Ureter (tissue), 1 donor: ENCODE measurements around the gene FAM193B. TPM values are rescaled to one million over a fixed set of nuclear protein-coding genes. Genes with fewer than 3 reads are reported as not detected.

Experiments
- DNase-seq: peaks from one replicate; pipeline ENCODE4 v3.0.0-alpha.2; 2020; ENCODE audit warnings: low spot score
- total RNA-seq: library from RNA; stranded (reverse); gene quantifications from one replicate; pipeline ENCODE4 v1.2.4, GENCODE V29; 2023
- donor health status: DM: yes; HTN: yes; CAD: no.

The FAM193B gene
- total RNA-seq, 1 donor from 2014 or later = 76.0 TPM

DNA sequence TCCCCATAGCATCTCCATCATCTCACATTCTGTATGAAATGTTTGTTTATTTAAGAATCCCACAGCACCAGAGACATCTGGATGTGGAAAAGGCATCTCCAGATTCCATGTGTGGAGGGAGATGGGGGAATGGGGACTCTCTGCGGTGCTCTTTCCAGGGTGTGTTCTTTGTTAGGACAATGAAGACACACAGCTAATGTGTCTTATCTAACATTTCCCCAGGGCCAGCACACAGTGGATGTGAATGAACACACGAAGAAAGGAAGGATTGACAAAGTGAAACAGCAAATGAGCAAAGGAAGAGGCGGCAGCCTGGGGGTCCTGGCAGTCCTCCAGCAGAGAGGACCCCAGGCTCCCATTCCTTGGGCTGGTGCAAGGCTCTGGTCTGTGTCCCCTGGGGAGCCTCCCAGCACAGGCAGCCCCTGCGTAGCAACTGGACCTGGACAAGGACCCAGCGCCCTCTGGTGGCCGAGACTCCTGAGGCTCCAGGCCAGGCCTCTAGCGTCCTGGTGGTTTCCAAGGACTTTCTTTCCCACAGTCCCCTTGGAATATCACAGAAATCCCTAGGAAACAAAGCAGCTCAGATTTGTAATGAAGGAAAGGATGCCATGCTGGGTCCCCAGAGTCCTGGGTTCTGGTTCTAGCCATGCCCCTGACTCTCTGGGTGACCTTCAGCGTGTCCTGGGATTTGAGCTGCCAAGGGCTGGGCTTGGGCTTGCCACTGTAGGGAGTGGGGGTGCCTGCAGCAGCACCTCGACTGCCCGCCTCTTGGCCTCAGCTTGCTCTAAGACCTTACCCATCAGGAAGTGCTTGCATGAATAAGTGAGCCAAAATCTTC lies 53.5 kb downstream of the FAM193B start:
- DNase-seq = peak; percentile 90

DNA sequence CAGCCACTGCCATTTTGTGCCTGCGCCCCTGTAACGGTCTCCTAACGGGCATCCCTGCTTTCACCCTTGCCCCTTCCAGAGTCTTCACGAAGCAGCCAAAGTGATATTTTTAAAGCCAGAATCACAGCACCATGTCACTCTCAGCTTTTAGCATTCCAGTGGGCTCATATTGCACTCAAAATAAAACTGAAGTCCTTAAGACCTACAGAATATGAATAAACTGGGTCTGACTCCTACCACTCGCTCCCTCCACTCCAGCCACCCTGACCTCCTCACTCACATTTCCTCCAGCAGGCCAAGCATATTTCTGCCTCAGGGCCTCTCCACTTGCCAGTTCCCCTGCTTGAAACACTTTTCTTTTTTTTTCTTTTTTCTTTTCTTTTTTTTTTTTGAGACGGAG lies 54.5 kb downstream of the FAM193B start:
- no peak for DNase-seq

DNA sequence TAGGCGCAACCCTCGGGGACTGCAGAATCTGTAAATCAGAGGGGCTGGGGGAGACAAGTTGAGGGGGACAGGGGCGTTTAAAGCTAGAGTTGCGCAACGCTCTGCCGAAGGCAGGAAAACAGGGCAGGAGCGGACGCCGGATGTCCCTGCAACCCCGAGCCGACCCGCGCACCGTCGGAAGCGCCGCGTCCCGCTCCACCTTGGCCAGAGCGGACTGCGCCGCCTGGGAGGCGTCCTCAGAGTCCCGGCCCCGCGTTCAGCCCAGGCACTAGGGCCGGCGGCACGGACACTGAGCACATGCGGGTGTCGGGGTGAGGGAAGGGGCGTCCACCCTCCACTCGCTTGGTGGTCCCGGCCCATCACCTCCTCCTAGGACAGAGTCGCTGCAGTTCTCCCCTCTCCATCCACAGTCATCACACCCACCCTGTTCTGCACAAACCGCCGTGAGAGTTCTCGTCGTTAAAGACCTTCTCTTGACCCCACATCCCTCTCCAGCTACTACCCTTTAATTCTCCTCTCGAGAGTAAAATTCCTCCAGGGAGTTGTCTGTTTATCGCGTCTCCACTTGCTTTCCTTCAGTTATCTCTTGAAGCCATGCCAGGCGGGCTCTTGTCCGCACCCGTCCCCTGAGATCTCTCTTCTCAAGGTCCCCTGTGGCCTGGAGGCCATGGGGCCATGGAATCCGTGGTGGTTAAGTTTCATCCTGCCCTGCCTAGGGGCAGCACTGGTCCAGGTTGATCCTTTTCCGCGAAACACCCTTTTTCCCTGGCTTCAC lies 56.2 kb downstream of the FAM193B start:
- no peak for DNase-seq

DNA sequence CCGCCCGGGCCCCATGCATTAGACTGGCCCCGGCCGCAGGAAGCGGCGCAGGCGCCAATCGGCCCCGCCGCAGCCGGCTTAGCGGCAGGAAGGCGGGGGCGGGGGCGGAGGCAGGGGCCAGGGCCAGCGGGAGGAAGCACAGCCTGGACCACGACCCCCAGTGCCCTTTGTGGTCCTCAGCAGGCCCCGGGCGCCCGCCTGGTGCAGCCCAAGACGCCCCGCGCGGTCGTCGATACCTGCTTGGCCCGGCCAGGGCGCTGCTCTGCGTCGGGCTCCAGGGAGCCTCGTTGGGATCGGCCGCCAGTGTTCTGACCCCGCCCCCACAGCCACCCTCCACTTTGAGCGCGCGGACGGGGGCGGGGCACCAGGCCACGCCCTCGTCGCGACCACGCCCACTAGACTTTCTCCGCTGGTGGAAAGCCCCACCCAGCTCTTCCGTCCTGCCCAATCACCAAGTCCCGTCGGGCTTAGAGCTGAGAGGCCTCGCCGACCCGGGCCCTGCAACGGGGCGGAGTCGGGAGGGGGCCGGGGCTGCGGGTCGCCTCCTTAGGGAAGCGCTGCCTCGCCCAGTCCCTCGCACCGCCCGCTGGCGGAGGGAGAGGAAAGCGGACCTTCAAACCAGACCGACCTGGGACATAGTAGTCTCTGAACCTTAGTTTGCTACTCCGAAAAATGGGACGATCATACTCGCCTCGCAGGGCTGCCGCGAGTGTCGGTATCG lies 56.9 kb downstream of the FAM193B start, which contains the start of gene PDLIM7:
PDLIM7 (minus strand) TSS at position 313 of the 721 bp plus-strand sequence. CDS start 1,092 bp downstream, outside the sequence.
- DNase-seq = peak; percentile 96

DNA sequence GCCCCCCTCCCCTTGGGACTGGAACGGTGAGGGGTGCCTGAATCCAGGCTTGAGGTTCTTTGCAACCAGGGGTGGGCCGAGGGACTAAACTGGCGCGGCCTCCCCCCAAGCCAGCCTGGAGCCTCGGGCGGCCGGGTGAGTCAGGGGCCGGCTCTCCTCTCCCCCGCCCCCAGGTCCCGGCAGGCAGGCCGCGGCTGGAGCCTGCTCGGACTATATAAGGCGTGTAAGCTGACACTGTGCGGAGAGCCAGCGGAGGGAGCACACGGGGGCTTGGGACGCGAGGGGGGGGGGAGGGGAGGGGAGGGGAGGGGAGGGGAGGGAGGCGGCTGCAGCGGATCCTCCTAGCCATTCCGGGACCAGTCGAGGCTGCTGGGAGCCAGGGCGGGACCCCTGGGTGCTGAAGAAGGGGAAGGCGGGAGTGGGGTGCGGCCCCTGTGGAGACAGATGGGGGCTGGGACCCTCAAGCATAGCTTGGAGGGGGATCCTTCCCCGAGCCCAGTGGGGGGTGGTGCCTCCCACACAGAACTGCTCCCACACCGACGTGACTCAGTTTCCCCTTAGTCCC lies 57.6 kb downstream of the FAM193B start:
- DNase-seq = peak; percentile 86

DNA sequence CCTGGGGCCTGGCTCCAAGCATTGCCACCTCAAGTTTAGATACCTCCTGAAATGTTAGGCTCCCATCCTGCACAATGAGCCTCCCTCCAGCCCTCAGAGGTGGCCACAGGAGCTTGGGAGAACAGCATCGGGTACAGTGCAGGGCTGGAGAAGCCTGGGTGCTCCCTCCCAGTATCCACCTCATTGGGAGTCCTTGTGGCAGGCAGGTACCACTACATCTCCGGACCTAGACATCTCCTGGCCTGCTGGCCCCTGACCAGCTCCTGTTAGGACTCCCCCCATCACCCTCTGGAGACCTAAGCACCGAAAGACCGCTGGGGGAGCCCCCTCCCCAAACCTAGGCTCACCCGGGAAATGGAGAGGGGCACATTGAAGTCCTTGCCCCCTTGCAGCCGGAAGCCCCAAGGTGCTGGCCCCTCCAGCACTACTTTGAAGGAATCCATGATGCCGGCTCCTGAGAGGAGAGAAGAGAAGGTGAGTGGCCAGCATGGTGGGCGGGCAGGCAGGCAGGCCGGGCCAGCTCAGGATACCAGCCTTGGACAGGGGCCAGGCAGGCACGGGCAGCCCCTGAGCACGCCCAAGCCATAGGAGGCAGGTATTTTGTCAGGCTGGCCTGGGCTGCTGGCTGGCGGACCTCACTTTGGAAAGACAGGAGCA lies 58.2 kb downstream of the FAM193B start:
- DNase-seq = no peak

DNA sequence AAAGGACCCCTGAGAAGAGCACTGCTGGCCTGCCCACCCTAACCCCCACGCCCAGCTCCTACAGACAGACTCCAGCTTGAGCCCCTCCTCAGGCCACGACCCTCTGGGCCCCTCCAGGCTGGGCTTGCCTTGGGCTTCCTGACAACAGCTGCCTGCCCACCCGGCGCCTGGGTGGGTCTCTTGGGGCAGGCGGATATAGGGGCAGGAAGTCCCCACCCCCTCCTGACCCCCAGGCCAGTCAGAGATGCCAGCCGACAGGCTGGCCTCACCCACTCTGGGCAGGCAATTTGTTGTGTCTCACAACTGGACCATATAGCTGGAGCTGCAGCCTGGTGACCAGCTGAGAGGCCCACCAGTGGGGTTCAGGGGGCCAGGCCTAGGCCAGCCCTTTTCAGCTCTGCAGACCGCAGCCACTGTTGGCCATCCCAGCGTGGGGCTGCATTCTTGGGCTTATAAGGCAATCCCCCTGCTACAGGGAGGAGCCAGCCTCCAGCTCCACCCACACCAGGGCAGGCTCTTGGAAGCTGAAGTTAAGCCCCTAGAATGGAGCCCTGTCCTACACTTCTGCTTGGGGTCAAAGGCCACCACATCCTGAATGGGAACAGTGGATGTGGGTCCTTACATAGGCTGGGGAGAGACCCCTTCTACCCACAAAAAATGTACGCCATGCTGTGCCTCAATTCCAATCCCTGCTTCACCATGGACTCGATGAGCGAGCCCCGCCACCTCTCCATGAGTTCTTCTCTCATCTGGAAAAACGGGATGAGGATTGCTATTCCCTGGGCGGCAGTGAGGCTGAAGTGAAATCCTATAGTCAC lies 58.9 kb downstream of the FAM193B start:
- peak; percentile 81 for DNase-seq

DNA sequence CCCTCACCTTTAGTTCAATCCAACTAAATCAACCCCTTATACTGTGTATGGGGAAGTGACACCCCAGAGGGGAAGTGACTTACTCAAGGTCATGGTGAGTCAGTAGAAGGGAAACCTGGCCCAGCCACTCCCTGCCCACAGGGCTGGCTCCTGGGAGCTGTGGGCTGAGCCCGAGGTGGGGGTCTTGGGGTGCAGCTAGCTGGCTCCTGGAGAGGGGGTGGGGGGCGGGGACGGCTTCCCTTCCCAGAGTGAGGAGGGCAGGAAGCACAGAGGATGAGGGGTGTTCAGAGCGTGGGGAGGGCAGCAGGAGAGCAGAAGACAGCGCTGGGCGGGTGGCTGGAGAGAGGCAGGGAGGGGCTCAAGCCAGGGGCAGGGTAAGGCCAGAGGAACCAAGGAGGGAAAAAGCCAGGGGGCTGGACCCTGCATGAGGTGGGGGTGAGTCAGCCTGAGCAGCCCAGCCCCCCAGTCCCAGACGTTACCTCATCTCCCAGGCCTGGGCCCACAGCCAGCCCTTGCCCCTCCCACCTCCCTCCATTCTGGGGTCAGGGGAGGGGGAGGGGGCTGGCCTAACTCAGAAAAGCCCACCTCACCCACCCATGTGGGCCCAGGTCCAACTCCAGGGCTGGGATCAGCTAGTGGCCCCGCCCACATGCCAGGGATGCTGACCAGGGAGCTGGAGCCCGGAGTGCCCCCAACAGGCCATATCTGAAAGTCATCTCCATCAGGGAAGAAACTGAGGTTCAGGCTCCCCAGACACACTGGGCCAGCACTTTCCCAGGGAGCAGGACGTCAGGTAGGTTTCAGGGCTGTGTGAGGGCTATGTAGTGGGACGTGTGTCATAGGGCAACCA lies 59.8 kb downstream of the FAM193B start:
- DNase-seq = peak; percentile 81

DNA sequence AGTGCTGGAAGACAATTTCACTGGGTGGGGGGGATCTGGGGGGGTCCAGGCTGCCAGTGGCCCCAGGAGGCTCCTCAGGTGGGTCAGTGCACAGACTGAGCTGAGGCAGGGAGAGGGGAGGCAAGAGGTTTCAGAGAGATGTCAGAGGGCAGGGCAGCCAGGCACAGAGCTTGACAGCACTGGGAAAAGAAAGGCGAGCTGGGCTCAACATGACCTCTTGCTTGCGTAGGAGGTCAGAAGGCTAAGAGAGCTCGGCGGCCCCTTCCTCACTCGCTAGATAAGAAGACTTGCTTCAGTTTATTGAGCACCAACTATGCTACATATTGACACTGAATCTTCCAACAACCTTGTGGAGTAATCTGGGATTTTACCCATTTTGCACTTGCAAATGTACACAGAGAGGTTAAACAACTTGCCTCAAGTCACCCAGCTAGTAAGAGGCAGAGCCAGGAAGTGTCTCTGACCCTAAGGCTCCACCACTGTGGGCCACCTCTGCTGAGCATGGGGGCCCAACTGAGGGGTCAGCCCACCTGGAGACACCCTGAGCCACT lies 60.5 kb downstream of the FAM193B start:
- DNase-seq = no peak

DNA sequence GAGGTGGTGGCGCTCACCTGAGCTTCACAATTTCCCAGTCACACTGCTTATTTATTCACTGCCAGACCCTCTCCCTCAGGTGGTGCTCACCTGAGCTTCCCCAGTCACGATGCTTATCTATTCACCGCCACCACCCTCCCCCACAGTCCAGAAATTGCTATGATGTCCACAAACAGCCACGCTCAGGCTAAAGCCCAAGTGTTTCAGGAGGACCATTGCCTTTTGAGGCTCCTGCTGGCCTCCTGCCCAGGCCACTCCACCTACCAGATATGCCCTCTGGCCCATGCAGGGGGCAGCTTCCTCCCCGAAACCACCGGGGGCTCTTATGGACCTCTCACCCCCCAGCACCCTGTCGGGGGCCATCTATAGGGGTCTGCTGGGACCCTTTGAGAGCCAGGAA lies 61.5 kb downstream of the FAM193B start:
- no peak for DNase-seq

DNA sequence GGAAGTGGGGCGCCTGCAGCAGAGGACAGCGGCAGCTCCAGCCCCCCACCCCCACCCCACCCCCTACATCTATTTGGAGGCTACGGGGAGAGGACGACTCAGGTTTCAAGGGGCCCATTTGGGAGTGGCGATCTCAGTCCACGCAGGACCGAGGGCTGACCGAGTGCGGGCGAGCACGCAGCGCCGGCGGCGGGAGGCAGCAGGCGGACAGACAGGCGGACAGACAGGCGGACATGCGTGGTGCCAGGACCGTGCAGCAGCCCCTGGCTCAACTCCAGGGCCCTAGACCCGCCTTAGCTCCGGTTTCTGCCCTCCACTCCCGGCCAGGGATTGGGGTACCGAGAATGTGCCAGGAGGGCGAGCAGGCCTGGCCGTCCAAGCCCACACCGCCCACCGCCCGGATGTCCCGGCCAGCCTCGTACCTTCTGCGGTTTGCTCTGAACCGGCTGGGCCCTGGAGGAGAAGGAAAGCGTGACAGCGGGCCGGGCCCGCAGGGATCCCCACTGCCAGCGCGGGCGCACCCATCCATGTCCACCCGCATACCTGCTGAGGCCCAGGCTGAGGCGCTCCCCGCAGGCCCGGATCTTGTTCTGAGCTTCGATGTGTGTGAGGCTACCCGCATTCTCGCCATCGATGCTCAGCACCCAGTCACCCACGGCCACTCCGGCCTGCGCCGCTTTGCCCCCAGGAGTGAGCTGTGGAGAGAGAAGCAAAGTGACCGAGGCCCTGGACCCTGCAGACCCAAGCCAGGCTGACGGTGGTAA lies 62.2 kb downstream of the FAM193B start:
- no peak for DNase-seq

DNA sequence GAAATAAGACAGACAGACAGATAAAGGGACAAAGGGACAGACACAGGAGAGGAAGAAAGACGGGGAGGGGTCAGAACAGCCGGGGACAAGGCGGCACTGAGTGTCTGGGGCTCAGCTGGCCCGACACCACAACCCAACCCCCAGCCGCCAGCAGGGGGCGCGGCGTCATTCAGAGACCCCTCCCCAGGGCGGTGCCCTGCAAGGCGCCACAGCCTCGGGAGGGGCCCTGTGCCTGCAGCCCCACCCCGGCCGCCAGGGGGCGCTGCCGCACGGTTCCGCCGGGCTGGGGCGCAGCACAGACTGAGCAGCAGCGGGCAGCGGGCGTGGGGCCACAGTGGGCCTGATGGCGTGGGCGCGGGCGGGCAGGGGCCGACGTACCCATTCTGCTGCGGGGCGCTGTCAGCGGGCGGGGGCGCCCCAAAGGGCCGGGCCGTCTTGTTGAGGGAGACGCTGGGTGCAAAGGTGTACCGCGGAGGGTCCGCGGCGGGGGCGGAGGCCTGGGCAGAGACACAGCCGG lies 62.9 kb downstream of the FAM193B start:
- DNase-seq = no peak

DNA sequence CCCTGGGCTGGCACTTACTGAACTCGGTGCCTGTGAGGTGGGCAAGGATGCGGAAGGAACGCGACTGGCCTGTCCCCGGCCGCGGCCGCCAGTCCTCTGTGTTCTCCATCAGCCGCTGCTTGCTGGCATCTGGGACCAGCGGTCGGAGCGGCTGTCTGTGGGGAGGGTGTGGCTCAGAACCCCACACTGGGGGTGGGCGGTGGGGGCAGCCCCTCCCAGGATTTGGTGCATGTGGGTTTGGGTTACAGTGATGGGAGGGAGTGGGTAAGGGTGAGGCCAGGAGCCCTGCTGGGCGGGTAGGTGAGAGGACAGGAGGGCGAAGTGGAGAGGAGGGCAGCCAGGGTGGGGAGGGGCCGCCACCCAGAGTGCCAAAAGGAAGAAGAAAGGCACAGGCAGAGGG lies 63.4 kb downstream of the FAM193B start:
- DNase-seq = no peak

DNA sequence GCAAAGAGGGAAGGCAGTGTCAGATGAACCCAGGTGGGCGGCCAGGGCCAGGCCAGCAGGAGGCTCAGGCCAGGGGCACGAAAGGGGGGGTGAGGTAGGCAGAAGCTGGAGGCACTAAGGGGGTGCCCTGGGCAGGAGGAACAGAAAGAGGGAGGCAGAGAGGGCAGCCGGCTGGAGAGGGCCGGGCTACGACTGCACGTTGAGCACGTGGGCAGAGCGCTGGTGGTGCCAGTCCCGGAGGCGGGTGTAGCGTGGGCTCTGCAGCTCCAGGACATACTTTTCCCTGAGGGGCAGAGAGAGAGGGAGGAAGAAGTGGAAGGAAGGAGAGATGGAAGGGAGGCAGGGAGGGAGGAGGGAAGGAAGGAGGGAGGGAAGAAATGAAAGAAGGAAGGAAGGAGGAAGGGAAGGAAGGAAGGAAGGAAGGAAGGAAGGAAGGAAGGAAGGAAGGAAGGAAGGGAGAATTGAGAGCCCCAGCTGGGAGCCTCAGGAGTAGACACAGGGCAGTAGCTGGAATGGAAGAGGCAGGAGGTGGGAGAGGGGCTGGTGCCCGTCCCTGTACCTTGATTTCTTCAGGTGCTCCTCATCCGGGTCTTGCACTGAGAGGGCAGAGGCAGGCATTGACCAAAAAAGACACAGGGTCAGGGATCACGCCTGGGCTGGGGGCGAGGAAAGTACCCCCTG lies 63.9 kb downstream of the FAM193B start:
- DNase-seq = no peak

DNA sequence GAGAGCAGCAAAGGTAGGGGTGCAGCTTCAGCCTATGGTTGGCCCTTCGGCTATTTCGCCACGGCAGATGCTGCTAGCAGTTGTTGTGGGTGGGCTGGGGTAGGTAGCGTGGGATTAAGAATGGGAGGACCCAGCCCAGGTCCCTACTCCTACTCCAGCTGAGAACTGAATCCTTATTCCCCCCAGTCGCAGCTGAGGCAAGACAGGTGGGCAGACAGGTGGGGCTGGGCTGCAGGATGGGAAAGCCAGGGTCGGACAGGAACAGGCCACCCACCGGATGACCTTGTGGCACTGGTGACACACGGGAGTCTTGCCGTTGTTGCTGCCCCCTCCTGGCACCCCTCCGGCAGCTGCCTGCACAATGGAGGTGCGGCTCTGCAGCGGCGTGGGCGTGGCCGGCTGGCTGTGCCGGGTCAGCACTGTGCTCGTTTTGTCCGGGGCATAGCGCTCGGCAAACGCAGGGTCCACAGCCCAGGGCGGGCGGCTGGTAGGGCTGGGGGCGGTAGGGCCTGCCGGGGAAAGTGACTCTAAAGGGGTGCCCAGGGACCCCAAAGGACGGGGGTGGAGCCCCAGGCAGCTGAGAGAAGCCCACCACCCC lies 65.1 kb downstream of the FAM193B start:
- DNase-seq = no peak

DNA sequence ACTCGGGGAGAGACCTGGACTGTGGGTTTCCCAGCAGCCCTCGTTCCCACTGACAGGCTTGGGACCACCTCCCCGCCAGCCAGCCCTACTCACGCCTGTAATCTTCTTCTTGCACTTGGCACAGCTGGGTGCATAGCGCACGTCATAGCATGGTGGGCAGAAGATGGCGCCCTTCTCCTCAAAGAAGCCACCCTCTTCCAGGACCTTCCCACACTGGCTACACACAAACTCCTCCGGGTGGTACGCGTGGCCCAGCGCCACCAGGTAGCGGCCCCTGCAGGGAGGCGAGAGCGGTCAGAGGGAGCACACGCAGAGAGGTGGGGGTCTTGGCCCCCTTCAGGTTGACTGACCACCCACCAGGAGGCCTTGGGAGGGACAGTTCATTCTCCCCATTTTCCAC lies 66.4 kb downstream of the FAM193B start:
- no peak for DNase-seq

DNA sequence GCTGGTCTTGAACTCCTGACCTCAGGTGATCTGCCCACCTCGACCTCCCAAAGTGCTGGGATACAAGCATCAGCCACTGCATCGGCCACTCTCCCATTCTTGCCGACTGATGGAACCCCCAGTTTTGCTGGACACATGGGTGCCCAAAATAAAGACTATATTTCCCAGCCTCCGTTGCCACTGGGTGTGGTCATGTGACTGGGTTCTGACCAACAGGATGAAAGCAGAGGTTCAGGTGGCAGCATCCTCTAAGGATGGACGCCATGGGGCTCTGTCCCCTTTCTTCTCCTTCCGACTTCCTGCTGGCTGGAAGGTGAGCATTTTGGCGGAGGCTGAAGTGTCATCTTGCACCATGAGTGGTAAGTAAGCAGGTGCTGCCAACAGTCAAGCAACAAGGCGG lies 67.2 kb downstream of the FAM193B start:
- DNase-seq = no peak
